SK-MEL-5 (cell line): ENCODE data around the gene IGSF5. TPM values are rescaled to one million over a fixed set of nuclear protein-coding genes. Genes with fewer than 3 reads are reported as not detected.

Experiments used
- DNase-seq: peaks from one replicate; pipeline ENCODE4 v3.0.0-alpha.2; 2016; ENCODE audit warnings: low read depth, low spot score
- in situ Hi-C: cut with HindIII; loops from 2 replicates; pipeline ENCODE4 v1.10.0; 2016; ENCODE audit warnings: low sequenced_read_pairs, high pct_unique_total_duplicates, low pct_unique_long_range_greater_than_20kb
- total RNA-seq: library from RNA; depleted of rRNA; stranded (reverse); fragments of >200 nt; shearing (Covaris generic); gene quantifications from 2 replicates; pipeline ENCODE4 v1.2.3, GENCODE V29; 2014

Gene IGSF5
- total RNA-seq, 1 experiment from 2014 or later = 0.48 TPM

DNA sequence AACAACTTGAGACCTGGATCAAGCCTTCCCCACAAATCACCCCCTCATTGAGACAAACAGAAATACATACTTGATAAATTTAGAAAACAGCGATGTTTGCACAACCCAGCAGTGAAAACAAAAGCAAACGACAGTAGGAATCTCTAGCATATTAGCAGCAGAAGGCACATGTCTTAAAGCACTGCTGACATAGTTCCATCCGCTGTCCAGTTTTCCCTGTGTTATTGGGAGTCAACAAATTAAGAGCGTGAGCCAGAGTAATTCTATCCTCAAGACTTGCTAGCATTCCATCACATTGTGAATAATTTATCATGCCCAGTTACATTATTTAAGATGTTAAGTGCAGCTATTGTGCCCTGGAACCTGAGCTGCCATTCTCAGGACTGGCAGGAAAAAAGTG lies 55.3 kb downstream of the IGSF5 start:
- DNase-seq = no peak
- in situ Hi-C loops = no loop called here

DNA sequence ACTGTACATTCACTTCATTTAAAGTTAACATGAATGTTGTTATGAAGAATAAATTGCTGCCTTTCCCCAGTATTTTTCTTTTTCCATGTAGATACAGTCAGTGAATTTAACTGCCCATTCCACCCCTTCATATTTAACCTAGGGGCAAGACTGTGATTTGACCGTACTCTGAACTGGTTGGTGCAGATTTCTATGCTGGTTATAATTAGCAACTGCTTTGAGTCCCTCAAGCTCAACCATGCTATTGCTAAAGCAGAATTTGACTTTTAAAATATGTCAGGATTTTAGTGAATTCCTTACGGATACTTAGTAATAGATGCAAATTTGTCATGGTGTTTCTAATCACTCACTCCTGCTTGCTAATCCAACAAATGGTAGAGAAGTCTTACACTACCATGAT lies 57.2 kb downstream of the IGSF5 start:
- DNase-seq = no peak
- in situ Hi-C loops = no loop called here

DNA sequence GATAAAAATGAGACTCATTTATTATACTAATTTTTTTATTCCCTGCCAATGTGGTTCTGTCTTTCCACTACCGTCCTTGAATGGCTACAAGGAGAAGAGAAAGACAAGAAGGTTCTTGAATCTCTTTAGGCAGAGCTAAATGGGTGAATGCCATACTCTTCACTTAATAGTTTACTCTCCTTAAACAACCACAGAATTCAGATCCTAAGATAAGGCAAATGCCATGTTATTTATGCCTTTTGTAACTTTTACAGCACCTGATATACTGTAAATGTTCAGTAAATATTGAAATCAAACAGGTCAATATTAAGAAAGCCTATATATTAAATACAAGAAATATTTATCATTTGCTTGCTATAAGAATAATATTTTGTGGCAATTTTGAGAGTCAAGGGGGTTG lies 58.4 kb downstream of the IGSF5 start:
- in situ Hi-C loops = no loop called here
- DNase-seq = no peak

DNA sequence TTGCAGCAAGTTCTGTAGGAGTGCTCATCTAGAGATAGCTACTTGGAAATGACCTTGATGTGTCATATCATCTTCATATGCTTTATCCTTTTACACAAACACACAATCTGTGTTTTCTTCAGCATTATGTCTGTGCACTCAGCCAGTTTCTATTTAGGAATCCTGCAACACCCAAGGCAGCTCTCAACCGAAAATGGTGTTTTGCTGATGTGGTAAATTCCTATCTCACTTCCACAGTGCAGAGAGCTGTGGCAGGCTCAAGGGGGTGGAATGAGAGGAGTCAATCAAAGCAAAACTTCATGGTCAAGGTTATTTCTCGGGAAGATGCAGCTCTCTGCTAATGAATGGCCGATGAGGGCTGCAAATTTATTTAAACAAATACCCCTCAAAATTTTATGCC lies 59.3 kb downstream of the IGSF5 start:
- DNase-seq = no peak
- in situ Hi-C loops = no loop called here

DNA sequence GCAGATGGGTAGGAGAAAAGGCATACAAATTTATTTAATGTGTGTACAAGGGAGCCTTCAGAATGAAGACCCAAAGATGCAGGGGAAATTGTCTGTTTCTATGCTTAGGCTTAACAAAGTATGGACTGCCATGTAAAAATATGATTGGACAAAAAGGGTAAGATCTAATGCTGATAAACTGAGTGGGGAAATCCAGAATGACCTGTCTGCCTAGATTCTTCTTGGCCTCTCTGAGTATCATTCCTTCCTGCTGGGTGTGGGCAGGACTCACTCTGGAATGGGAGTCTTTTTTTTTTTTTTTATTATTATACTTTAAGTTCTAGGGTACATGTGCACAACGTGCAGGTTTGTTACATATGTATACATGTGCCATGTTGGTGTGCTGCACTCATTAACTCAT lies 61.0 kb downstream of the IGSF5 start:
- no peak for DNase-seq
- in situ Hi-C loops = no loop called here

DNA sequence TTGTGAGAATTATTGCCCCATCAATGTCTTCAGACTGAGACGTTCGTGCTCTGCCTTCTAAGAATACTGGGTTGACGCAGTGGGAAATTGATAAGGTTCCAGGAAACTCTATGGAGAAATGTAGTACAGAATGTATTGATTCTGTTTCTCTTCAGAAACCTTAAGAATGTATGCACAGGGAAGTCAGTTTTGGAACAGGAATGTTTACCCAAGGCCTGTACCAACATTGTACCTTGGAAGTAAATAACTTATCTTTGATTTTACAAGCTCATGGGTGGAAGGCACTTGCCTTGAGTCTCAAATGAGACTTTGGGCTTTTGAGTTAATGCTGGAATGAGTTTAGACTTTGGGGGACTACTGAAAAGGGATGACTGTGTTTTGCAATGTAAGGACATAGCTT lies 62.8 kb downstream of the IGSF5 start:
- DNase-seq = no peak
- in situ Hi-C loops = no loop called here

DNA sequence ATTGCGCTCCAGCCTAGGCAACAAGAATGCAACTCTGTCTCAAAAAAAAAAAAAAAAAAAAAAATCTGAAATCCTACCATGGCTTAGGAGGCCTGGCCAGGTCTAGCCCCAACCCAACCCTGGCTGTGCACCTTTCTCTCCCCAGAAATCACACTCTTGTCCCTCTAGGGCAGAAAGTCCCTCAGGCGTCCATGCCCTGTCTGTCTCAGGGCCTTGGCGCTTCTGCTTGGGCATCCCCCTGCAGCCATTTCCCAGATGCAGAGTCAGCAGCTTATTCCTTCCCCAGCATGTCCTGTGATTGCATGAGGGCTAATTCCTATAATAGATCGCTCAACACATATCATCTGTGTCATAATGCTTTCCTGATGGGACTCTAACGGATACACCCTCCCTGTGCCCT lies 65.0 kb downstream of the IGSF5 start:
- in situ Hi-C loops = no loop called here
- DNase-seq = no peak

DNA sequence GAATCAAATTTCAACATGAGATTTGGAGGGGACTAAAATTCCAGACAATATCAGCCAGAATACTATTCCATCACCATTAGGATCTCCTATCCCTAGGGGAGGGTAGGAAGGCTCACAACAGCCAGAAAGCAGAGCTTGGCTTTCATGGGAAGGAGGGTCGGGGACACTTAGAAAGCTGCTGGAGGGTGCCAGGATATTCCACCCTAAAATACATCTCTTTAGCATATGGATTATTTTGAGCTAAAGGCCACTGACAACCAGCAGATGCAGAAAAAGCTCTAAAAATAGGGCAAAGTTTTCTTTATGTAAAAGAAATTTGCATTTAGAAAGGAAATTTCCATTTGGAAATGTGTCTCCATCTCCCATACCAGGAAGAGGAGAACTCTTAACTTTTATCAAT lies 68.0 kb downstream of the IGSF5 start:
- in situ Hi-C loops = no loop called here
- no peak for DNase-seq

DNA sequence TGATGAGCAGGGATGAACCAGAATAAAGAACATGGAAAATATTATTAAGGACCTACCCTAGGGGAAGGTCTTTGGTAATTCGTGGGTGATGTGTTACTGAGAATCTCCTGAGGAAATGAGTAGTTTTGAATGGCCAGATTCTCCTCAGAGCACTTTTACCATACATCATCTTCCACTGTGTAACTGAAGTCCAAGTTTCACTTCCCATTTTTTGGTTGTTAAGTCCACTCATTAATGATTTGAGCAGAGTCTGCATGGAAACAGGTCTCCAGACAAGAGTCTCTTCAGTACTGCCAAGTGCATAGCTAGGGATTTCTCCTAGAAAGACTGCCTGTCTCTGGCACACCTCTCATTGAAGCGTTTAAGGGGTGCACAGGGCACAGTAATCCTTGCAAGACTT lies 73.6 kb downstream of the IGSF5 start:
- in situ Hi-C loops = no loop called here
- no peak for DNase-seq

DNA sequence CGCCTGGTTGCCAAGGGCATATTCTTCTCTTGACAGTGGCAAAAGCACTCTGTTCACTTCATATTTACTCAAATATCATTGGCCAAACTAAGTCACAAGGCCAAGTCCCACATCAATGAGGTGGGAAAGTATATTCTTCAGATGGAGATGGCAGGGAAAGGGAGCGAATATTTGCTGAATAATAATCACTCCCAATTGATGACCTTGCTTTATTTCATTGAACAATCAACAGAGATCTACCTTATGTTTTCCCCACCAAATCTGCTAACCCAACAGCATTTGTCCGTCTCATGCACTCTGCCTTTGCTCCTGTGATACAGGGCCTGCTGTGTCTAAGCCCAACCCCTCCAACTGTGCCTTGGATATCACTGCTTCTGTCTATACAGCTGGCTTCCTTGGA lies 77.1 kb downstream of the IGSF5 start:
- in situ Hi-C loops = no loop called here
- DNase-seq = no peak

DNA sequence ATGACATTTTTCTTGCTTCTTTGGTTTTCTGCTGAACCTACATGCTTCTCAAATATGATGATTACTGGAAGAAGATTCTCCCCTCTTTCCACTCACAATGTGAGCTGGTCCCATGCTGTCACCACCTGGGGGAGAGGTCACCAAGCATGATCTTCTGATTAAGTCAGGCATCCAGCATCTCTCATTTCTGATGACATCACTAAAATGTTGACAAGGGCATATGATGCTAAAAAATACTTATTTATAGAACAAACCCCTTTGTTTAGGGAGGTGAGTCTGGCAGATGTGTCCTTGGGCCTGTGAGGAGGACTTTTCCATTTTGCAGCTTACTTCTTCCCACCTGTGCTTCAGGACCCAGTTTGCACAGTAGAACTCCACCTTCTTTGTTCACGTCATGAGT lies 80.3 kb downstream of the IGSF5 start:
- in situ Hi-C loops = no loop called here
- DNase-seq = no peak

DNA sequence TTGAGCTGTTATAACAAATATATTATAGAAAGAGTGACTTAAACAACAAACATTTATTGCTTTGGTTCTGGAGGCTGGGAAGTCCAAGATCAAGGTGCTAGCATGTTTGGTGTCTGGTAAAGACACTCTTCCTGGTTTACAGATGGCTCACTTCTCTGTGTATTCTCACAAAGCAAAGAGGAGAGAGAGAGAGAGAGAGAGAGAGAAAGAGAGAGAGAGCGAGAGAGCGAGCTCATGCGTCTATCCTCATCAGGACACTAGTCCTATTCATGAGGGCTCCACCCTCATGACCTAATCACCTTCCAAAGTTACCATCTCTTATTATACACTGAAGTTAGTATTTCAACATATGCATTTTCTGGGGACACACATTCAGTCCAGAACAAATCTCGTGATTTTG lies 89.6 kb downstream of the IGSF5 start:
- DNase-seq = no peak
- in situ Hi-C loops = no loop called here

DNA sequence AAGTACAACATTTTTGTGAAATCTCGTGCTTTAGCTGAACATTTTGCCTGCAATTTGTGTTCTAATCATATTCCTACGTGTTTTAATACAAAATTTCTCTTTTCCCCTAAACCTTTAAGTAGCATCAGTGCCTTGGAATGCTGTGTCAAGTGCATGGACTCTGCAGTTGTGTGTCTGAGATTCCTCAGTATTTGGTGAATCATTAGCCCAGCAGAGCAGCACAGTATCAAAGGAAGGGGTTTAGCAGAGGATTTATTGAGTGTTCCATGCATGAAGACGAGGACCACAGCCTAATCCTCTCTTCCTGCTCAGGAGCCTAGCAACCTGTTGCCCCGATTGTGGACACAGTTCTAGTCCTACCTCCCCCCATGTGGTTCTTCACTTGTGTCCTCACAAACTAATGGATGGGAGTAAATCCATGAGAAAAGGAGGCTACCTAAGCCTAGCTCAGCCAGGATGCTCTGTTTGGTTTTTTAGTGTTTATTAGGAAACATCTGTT lies 92.9 kb downstream of the IGSF5 start:
- in situ Hi-C loops = no loop called here
- no peak for DNase-seq

DNA sequence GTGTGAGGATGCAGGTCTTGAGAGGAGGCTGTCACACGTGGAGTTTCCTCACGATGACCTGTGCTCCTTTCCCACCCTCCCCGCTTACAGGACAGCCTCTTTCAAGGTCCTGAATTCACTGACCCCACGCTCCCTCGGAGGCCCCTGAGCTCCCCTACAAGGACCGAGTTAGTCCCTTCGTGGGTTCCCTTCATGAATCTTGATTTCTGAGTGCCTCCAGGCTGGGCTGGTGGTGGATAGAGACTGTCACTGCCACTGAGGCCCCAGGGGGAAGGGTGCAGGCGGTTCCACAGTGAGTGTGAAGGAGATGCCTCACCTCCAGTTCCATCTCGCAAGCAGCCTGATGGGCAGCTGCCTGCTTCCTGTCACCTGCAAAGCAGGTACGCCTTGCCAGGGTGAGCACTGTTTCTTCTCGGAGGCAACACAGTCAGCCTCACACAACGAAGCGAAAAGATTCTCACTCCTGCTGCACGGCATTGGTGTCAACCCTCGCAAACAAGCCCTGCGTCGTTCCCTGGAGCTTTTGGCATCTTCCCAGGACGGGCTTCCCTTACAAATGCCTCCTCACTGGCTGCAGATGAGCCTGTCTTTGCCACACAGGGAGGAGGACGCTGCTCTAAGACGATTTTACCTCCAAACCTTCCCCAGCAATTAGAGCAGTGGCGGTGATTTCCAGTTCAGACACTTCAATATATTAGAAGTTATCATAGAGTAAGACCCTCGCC lies 95.6 kb downstream of the IGSF5 start:
- in situ Hi-C loops = no loop called here
- no peak for DNase-seq

DNA sequence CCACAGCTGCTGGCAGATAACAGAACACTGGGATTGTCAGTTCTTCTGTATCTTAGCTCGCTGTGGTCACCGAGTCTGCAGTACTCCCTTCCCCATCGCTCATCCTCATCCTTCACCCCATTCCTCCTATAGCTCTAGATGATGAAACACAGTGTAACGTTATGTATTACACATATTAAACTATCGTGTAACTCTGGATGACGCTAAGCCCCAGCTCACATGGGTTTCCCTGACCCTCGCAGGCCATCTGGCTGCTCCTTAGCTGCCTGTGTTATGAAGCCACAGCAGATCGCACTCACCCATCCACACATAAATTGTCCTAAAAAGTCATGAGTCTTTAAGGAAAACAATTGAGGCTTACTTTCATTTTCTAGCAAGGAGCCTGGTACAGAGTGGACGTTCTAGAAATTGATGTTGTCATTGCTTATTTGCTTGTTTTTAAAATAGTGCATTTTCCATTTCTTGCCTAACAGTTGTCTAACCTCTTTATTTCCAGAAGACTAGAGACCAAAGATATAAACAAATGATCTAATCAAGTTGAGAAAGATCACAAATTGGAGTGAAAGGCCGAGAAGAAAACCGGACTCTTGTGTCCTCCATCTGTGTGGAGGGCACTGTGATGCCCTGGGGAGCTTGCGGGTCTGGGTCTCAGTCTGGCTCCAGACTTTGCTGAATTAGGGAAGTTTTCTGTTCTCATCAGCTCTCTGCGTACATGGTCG lies 97.9 kb downstream of the IGSF5 start:
- in situ Hi-C loops = no loop called here
- no peak for DNase-seq

DNA sequence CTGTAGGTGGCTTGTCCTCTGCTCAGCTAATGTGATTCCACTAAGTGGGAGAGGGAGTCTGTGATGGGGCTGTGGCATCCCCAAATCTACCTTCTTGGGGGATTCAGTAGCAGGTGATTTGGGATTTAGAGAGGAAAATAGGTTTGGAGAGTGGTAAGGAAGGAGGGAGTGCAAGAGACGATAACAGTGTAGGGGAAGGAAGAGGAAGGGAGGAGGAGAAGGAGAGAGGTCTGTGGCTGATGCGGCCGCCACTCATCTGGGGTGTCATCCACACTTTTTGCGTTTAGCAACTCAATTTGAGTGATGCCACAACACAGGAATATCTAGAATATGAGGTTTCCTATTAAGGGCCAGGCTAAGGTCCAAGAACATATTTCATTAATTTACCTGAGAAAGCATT lies 98.5 kb downstream of the IGSF5 start:
- DNase-seq = no peak
- in situ Hi-C loops = no loop called here

DNA sequence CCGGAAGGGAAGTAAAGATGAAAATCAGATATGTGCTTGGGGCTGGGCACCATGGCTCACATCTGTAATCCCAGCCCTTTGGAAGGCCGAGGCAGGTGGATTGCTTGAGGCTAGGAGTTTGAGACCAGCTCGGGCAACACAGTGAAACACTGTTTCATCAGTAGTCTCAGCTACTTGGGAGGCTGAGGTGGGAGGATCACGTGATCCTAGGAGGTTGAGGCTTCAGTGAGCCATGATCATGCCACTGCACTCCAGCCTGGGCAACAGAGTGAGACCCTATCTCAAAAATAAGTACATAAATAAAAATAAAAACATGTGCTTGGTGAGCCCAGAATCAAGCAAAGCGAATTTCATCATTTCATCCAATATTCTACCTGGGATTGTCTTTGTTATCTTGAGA lies 98.9 kb downstream of the IGSF5 start:
- no peak for DNase-seq

DNA sequence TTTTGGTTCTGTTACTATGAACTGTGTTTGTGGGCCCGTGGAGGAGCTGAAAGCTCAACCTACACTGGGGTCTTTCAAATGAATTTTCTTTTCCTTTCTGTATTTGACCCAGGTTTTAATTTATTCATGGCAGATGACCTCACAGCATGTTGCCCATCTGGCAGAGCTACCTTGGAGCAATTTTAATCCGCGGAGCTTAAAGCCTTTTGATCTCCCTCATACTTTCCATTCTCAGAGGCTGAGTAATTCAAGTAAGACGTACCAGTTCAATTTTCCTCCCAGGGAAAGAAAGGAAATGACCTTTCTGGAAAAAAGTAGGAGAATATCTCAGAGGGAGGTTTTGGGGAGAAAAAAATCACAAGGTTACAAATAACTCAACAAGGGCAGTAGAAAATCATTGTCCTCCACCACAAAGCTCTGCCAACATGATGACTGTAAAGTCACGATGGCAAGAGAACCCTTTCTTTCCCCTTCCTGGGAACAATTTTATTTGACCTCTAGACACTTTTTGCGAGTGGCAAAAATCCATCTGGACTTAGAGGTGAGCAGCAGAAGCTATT lies 100.7 kb downstream of the IGSF5 start:
- in situ Hi-C loops = no loop called here

More for the DNA sequence above, 98.9 kb downstream of the IGSF5 start:
- in situ Hi-C loops = no loop called here

DNA sequence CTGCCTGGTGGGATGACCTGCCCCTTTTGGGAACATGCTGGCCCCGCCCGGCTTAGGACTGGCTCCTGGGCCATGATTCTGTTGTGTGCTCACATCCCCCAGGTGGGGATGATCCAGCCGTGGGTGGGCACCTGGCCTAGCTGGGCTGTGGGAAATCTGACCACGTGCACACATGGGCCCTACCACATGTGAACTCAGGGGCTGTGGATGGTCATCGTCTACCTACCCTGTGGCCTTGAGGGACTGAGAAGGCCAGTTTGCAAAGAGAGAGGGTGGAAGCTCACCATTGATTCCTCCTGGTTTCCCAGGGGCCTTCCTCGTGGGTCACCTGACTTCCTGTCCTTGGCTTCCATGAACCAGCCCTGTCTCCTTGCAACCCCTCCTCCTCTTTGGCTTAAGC lies 102.9 kb downstream of the IGSF5 start:
- DNase-seq = no peak
- in situ Hi-C loops = no loop called here

More for the DNA sequence above, 100.7 kb downstream of the IGSF5 start:
- DNase-seq = no peak
